ENCODE results near the gene MRPL51. TPM values are rescaled to one million over a fixed set of nuclear protein-coding genes. Genes with fewer than 3 reads are reported as not detected.
A peak's percentile ranks its signal among the peaks of the same experiment; 100 is the strongest.

The MRPL51 gene
- total and polyA plus RNA-seq, 9 of the 15 experiments (the other 6 are each of a cell fraction or from before 2014, with no cell fraction given), result 127 to 727 (median 208) TPM

DNA sequence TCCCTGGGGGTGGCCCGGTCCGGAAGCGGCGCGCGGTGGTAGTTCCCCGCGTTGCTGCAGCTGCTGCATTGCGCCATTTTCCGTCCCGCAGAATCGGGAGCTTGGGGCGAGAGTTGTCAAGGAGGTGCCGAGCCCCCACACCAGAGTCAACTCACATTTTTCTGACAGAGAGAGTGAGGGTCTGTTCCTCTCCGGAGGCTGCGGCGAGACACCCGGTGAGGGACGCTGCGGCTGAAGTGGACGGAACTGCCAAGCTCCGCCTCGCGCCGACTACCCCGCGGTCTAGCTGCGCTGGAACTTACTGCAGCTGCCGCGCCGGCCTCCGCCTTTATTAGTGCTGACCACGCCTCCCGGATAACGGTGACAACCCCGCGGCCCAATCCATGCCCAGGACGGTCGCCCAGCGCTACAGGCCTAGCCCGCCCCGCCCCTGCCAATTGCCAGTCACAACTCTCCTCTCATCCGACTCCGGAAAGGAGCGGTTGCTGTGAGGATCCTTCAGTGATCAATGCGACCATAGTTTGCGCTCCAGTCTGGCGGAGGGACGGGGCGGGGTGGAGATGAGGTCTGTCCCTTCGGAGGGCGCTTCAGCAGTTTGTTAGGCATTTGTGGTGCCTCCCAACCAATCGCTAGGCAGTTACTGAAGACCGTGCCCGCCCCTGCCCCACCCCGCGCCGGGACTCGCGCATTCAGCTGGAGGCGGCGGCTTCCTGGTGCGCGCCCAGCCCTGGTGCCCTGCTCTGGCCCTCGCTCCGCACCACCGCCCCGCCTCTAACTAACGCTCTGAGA lies 22.5 kb downstream of the MRPL51 start, which contains the start of gene VAMP1:
TSS of gene VAMP1 (minus strand) at position 303 of the 789 bp plus-strand sequence. CDS start at position 157, 146 bp downstream.
- no TSS peak for BruUV-seq (replicated peaks)
- POLR2A ChIA-PET, result interaction anchor here (0.7 to 2.3 kb wide), 22 partner anchors 9 to 473 kb away, joined by 3 to 12 read pairs (median 4); partner anchors contain the start of genes C12orf57, GAPDH, MRPL51 and RNU7-1
- H3K9me3 ChIP-seq (replicated peaks; ENCODE audit: control insufficient read depth, insufficient read depth, low read depth, low read length), result no peaks in the 10 kb centered on the region
- H3K36me3 ChIP-seq (ENCODE audit: control insufficient read depth, insufficient read depth, low read length), result peaks cover 3% of the 10 kb centered on the region; the same call in 1 of the 3 replicates
- H3K4me3 ChIP-seq, result peak within 1 kb of the TSS; percentile 69
- DNase-seq (ENCODE audit: extremely low read depth in 1 of 4, low spot score in 3 of 4) (peak; percentile 84 to 94 (median 90)), ATAC-seq (peak; percentile 99), FAIRE-seq (peak; percentile 95)
- H3K27ac ChIP-seq (ENCODE audit: extremely low read depth, low read depth, low read length), result peak within 1 kb of the TSS; percentile 63
- H3K9me1 ChIP-seq (ENCODE audit: control insufficient read depth, insufficient read depth, low read length), result no peaks in the 10 kb centered on the region
- under 1% methylated on average over 36 of the region's 69 CpGs for WGBS (ENCODE audit: insufficient coverage, low coverage, missing lambda C conversion rate)
- no peaks in the 10 kb centered on the region for H3K27me3 ChIP-seq (ENCODE audit: control insufficient read depth in 2 of 2, insufficient read depth in 2 of 2, low read length in 2 of 2)
- peak within 1 kb of the TSS; percentile 52 to 92 for H3K9ac ChIP-seq (ENCODE audit: insufficient read depth in 1 of 2, low read depth in 2 of 2, low read length in 2 of 2)
- peaks cover 14 to 19% of the 10 kb centered on the region in 2 experiments; a peak in 4 of 5 replicates for H3K4me1 ChIP-seq (replicated peaks in 1 of 2; ENCODE audit: control insufficient read depth in 2 of 2, insufficient read depth in 2 of 2, low read length in 2 of 2)
- no peaks in the 10 kb centered on the region; the same call in 2 of the 3 replicates for H3K79me2 ChIP-seq (ENCODE audit: control insufficient read depth, insufficient read depth, low read length)
- intact Hi-C loops (cut with micrococcal nuclease), result loop anchor here (5.0 kb wide), 1 partner anchor 133 kb away; no protein-coding TSS in a partner anchor
- H3K4me2 ChIP-seq (ENCODE audit: insufficient read depth, low read length), result peak within 1 kb of the TSS; percentile 84
- CTCF ChIA-PET (ENCODE audit: low intra/inter-chr PET ratio), result no interaction called here
- no peaks in the 10 kb centered on the region for H4K20me1 ChIP-seq (replicated peaks; ENCODE audit: control insufficient read depth, insufficient read depth, low read length)
- in situ Hi-C loops (cut with MboI), result loop anchor here (25.0 kb wide), 1 partner anchor 408 kb away; no protein-coding TSS in a partner anchor
- peak within 1 kb of the TSS; percentile 86 for H2AFZ ChIP-seq (ENCODE audit: low read depth, low read length)
- TF ChIP-seq POLR3G (IDR thresholded peaks at IDR 0.05; ENCODE audit: extremely low read depth, insufficient read length, insufficient replicate concordance) (no peak), ZNF146 (CRISPR knock-in tag; IDR thresholded peaks at IDR 0.05; ENCODE audit: unreplicated experiment) (no peak), TAF15 (IDR thresholded peaks at IDR 0.05; ENCODE audit: low read depth, low read length) (no peak), ZNF282 (CRISPR knock-in tag; IDR thresholded peaks at IDR 0.05) (peak; percentile 89; the same call in 1 of the 2 replicates), HDAC2 (IDR thresholded peaks at IDR 0.05) (peak; percentile 32; the same call in 1 of the 2 replicates), CCNT2 (IDR thresholded peaks at IDR 0.05; ENCODE audit: borderline replicate concordance, extremely low read depth, insufficient read length, low read depth, low read length) (peak; percentile 36), CREB1 (IDR thresholded peaks at IDR 0.05) (no peak), CREB1 (CRISPR knock-in tag; IDR thresholded peaks at IDR 0.05) (0 out of 2 replicates have a peak, but pooled peaks have one; percentile 34), CHCHD3 (CRISPR knock-in tag; IDR thresholded peaks at IDR 0.05) (no peak), EHMT2 (IDR thresholded peaks at IDR 0.05) (no peak)
